IgD-negative memory B cell (primary cell): ENCODE data around the gene RND1. TPM values are rescaled to one million over a fixed set of nuclear protein-coding genes. Genes with fewer than 3 reads are reported as not detected.
"Not testable (repeated sequence)": the region's sequence is repeated elsewhere in the genome, so short reads cannot be mapped to it uniquely, and the experiment has no call there.

Experiments
- H3K27ac Mint-ChIP-seq, 3 donors: one replicate each; pipeline ENCODE4 v1.8.0; 2020 to 2022; ENCODE audit warnings: mild to moderate bottlenecking in 3 of 3, mixed read lengths in 3 of 3, moderate library complexity in 1 of 3
- H3K27me3 Mint-ChIP-seq: one replicate; pipeline ENCODE4 v1.8.0; 2021; ENCODE audit warnings: mixed read lengths
- H3K36me3 Mint-ChIP-seq: one replicate; pipeline ENCODE4 v1.8.0; 2020; ENCODE audit warnings: mild to moderate bottlenecking, mixed read lengths
- H3K4me1 Mint-ChIP-seq, 3 donors: one replicate each; pipeline ENCODE4 v1.8.0; 2020 to 2022; ENCODE audit warnings: mixed read lengths in 3 of 3, mild to moderate bottlenecking in 1 of 3
- H3K4me3 Mint-ChIP-seq, 4 donors: one replicate each; pipeline ENCODE4 v1.8.0; 2020 to 2022; ENCODE audit warnings: mild to moderate bottlenecking in 4 of 4, mixed read lengths in 4 of 4, moderate library complexity in 3 of 4
- H3K9me3 Mint-ChIP-seq, 3 donors: one replicate each; pipeline ENCODE4 v1.8.0; 2020 to 2021; ENCODE audit warnings: mixed read lengths in 3 of 3, mild to moderate bottlenecking in 1 of 3
- polyA plus RNA-seq: library from polyadenylated mRNA; unstranded; fragments of 300-500 nt; fragmentation: Illumina TruSeq; gene quantifications from one replicate; pipeline ENCODE4 v1.2.3, GENCODE V29; 2021

RND1 gene
- polyA plus RNA-seq, 1 donor from 2014 or later: 2.6 TPM

GRCh38 chr12:48857278-48857994 lies 8.2 kb downstream of the RND1 start:
- peaks cover 1% of the 10 kb centered on the region for H3K27me3 Mint-ChIP-seq
- peaks cover 8% of the 10 kb centered on the region for H3K36me3 Mint-ChIP-seq
- H3K4me3 Mint-ChIP-seq: peak overlapping the region in 2 of 4 donors; percentile 58 to 67
- H3K9me3 Mint-ChIP-seq: no peaks in the 10 kb centered on the region
- peak overlapping the region in 1 of 3 donors; percentile 67 for H3K27ac Mint-ChIP-seq
- peaks cover 7 to 11% (median 11%) of the 10 kb centered on the region in 3 donors for H3K4me1 Mint-ChIP-seq

DNA sequence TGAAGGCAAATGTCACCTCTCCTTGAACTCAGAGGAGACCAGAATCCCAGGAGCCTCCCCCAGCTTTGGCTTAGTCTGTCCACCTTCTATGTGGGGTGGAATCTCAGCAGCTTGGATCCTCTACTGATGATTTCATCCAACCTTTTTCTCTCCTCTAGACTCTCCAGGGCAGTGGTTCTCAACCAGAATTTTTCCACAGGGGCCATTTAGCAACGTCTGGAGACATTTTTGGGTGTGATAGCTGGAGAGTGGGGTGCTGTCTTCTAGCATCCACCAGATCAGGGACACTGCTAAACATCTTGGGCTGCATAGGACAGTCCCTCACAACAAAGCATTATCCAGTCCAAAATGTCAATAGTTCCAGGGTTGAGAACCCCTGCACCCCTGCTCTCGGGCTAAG lies 9.3 kb downstream of the RND1 start:
- peaks cover 11 to 15% (median 13%) of the 10 kb centered on the region in 3 donors for H3K4me1 Mint-ChIP-seq
- no peak overlapping the region for H3K4me3 Mint-ChIP-seq

GRCh38 chr12:48854932-48855331 lies 10.7 kb downstream of the RND1 start:
- Mint-ChIP-seq H3K4me3 (peak overlapping the region in 1 of 4 donors; percentile 50), H3K4me1 (peaks cover 23 to 30% (median 24%) of the 10 kb centered on the region in 3 donors)
- not testable (repeated sequence) for H3K9me3 Mint-ChIP-seq, H3K27me3 Mint-ChIP-seq, H3K36me3 Mint-ChIP-seq, H3K27ac Mint-ChIP-seq

More for the DNA sequence above, 9.3 kb downstream of the RND1 start:
- Mint-ChIP-seq H3K36me3 (peaks cover 3% of the 10 kb centered on the region), H3K27me3 (no peaks in the 10 kb centered on the region), H3K9me3 (no peaks in the 10 kb centered on the region), H3K27ac (no peak overlapping the region)

DNA sequence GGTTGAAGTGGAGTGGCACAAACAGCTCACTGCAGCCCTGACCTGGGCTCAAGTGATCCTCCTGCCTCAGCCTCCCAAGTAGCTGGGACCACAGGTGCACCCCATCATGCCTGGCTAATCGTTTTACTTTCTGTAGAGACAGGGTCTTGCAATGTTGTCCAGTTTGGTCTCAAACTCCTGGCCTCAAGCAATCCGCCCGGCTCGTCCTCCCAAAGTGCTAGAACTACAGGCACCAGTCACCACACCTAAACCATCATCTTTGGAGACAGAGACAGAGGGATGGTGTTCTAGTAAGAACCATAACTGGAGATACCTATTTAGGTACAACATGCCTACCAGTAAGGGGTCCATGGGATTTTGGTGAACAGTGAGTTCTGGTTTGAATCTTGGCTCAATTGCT lies 11.2 kb downstream of the RND1 start:
- H3K4me1 Mint-ChIP-seq: peaks cover 26 to 33% (median 27%) of the 10 kb centered on the region in 3 donors
- no peaks in the 10 kb centered on the region for H3K27me3 Mint-ChIP-seq
- H3K9me3 Mint-ChIP-seq: no peaks in the 10 kb centered on the region
- no peaks in the 10 kb centered on the region for H3K36me3 Mint-ChIP-seq
- peak overlapping the region in 1 of 4 donors; percentile 50 for H3K4me3 Mint-ChIP-seq
- H3K27ac Mint-ChIP-seq: no peak overlapping the region

GRCh38 chr12:48852734-48853688 lies 12.7 kb downstream of the RND1 start:
- H3K4me3 Mint-ChIP-seq: peak overlapping the region; percentile 96 to 99 (median 98)
- no peaks in the 10 kb centered on the region for H3K36me3 Mint-ChIP-seq
- peak overlapping the region; percentile 79 to 99 (median 94) for H3K27ac Mint-ChIP-seq
- H3K27me3 Mint-ChIP-seq: no peaks in the 10 kb centered on the region
- H3K4me1 Mint-ChIP-seq: peaks cover 28 to 33% (median 28%) of the 10 kb centered on the region in 3 donors
- no peaks in the 10 kb centered on the region for H3K9me3 Mint-ChIP-seq

DNA sequence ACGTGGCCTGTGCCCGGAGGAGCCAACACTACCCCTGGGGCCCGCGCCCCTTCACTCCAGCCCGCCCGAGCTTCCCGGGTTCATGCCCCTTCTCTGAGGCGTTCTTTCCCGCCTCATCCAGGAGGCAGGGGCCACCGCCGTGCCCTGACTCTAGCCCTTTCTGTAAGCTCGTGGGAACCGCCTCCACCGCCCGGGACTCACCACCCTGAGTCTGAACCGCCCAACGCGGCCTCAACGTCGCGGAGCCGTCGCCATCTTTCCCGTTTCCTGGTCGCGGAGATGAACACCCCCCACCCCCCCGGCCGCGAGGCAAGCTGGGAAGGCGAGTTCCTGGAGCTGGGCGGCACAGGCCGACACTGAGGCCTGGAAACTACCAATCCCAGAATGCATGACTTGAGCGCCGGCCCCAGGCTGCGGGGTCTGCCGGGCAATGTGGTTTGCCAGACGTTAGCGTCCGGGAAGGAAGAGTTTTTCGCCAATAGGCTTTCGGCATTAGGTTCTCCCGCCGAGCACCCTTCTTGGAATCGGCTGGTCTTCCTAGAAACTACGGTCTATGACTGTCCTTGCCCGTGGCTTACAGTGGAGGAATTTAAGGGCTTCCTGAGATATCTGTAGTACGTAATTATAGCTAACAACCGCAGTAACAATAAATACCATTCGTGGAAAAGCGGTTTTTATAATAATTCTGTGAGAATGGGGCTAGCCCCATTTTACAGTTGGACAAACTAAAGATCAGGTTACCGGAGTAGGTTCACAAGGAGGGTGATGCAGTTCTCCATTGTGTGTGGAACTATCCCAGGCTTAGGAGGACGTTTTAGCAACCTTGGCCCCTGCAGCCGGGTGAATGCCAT lies 13.6 kb downstream of the RND1 start, which contains the start of gene DDX23:
TSS of gene DDX23 (minus strand) at position 281 of the 851 bp plus-strand sequence. CDS start 6,381 bp downstream, outside the sequence.
- peak within 1 kb of the TSS; percentile 96 to 99 (median 98) for H3K4me3 Mint-ChIP-seq
- no peaks in the 10 kb centered on the region for H3K9me3 Mint-ChIP-seq
- no peaks in the 10 kb centered on the region for H3K36me3 Mint-ChIP-seq
- no peaks in the 10 kb centered on the region for H3K27me3 Mint-ChIP-seq
- peaks cover 26 to 33% (median 26%) of the 10 kb centered on the region in 3 donors for H3K4me1 Mint-ChIP-seq
- H3K27ac Mint-ChIP-seq: peak within 1 kb of the TSS; percentile 79 to 99 (median 94)

DNA sequence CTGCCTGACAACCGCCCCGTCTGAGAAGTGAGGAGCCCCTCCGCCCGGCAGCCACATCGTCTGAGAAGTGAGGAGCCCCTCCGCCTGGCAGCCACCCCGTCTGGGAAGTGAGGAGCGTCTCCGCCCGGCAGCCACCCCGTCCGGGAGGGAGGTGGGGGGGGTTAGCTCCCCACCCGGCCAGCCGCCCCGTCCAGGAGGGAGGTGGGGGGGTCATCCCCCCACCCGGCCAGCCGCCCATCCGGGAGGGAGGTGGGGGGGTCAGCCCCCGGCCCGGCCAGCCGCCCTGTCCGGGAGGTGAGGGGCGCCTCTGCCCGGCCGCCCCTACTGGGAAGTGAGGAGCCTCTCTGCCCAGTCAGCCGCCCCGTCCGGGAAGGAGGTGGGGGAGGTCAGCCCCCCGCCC lies 23.6 kb downstream of the RND1 start:
- not testable (repeated sequence) for H3K4me3 Mint-ChIP-seq, H3K36me3 Mint-ChIP-seq, H3K27me3 Mint-ChIP-seq, H3K27ac Mint-ChIP-seq, H3K4me1 Mint-ChIP-seq, H3K9me3 Mint-ChIP-seq

DNA sequence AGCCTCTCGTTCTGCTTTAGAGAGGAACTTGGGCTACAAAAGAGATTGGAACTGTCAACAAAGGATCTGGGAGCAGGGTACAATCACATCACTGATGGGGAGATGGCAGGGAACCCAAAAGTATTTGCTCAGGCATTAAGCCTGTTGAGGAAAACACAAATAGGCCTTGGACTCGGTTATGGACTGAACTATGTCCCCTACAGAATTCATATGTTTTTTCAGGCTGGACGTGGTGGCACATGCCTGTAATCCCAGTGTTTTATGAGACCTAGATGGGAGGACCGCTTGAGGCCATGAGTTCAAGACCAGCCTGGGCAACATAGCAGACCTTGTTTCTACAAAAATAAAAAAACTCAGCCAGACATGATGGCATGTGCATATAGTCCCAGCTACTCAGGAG lies 27.6 kb downstream of the RND1 start:
- no peak overlapping the region for H3K4me3 Mint-ChIP-seq
- no peak overlapping the region for H3K27ac Mint-ChIP-seq
- H3K36me3 Mint-ChIP-seq: peaks cover 1% of the 10 kb centered on the region
- no peaks in the 10 kb centered on the region for H3K4me1 Mint-ChIP-seq
- no peaks in the 10 kb centered on the region for H3K27me3 Mint-ChIP-seq
- no peaks in the 10 kb centered on the region for H3K9me3 Mint-ChIP-seq

DNA sequence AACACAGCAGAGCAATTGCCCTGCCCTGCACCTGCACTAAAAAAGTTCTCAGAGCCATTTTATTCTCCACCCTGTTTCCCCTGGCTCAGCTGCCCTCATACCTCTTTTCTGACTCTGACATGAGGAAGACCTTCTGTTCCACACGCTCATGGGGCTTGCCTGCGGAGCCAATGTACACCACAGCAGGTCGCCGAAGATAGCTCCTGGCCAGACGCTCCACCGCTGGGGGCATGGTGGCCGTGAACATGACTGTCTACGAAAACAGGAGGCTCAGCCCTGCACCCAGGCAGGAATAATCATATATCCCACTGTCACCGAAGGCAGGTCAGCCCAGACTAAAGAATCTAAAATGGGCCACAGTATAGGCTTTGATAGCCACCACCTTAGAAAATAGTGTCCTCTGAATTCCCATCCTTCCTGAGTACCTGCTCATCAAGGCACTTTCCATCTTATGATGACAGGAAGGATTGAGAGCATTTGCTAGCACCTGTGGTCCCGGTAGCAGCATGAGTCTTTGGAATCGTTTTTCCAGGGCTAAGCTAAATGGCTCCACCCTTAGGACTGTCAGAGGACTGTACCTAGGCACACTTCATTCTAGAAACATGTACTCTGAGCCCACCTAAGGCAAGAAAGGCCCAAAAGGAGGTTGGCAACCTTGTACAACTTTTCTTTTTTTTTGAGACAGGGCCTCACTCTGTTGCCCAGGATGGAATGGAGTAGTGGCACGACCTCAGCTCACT lies 33.2 kb downstream of the RND1 start:
- H3K36me3 Mint-ChIP-seq: peaks cover 7% of the 10 kb centered on the region

DNA sequence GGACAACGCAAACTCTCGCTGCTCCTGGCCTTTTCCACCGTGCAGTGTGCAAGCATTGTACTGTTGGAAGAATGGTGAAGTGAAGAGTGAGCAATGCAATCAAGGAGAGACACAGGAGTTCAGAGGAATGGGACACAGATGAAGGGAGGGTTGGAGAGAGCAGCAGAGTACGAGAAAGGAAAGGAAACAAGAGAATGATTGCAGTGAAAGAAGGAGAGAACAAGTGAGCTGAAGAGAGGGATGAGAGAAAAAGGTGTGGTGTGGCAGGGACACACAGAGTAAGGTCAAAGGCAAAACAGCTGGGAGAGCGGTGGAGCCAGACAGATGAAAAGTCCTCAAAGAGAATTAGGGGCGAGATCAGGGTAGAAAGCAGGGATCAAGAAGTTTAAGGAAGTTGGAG lies 34.4 kb downstream of the RND1 start:
- H3K27ac Mint-ChIP-seq: peak overlapping the region in 1 of 3 donors; percentile 12
- H3K36me3 Mint-ChIP-seq: peaks cover 7% of the 10 kb centered on the region
- no peak overlapping the region for H3K4me3 Mint-ChIP-seq
- H3K4me1 Mint-ChIP-seq: no peaks in the 10 kb centered on the region
- no peaks in the 10 kb centered on the region for H3K27me3 Mint-ChIP-seq
- no peaks in the 10 kb centered on the region for H3K9me3 Mint-ChIP-seq

More for the DNA sequence above, 33.2 kb downstream of the RND1 start:
- Mint-ChIP-seq H3K4me3 (no peak overlapping the region), H3K4me1 (no peaks in the 10 kb centered on the region), H3K9me3 (no peaks in the 10 kb centered on the region), H3K27me3 (no peaks in the 10 kb centered on the region), H3K27ac (peak overlapping the region in 1 of 3 donors; percentile 35)

DNA sequence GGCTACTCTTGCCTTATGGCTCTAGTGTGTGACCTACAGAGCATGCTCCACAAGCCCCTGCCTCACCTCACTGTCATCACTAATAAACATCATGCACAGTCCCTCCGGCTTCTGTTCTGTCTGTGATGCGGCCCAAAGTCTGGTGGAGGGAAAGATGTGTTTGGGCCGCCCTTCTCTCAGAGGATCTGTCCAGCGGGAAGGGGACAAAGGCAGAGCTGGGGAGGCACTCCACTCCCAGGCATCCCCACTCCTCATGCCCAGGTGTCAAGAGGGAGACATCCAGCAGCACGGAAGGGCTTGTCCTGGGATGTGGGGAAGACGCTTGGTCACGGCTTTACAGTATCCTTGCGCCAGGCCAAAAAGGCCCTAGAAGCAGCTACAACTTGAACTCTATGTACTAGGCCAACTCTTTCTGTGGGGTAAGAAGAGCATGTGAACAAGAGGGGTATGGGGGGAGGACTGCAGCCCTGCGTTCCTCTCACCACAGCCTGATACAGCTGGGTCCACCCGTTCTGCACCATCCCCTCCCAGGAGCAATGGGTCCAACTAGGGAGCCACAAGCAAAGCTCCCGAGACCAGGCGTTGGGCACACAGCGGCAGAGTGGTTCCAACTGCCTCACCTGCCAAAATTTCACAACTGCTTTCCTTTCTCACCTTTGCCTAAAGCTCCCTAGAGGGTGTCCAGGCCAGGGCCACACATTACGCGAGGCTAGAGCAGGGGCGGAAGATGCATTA lies 36.7 kb downstream of the RND1 start:
- Mint-ChIP-seq H3K27ac (no peak overlapping the region), H3K4me3 (no peak overlapping the region), H3K4me1 (peaks cover 0 to 4% (median 2%) of the 10 kb centered on the region in 3 donors), H3K9me3 (no peaks in the 10 kb centered on the region), H3K27me3 (no peaks in the 10 kb centered on the region), H3K36me3 (peaks cover 6% of the 10 kb centered on the region)

DNA sequence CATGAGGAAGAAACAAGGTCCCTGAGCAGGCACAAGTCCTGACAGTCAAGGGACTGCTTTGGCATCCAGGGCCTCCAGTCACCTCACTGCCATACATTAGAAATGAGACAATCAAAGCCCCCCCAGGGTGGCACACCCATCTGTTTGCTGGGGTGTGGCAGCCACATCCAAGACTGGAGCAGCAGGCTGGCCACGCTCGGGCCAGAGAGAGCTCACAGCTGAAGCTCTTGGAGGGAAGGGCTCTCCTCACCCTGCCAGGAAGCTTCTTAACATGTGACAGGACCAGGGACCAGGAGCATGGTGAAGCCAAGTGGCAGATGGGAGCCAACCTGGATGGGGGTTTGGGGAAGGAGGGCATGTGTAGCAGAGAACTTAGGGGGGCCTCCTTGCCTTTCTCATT lies 37.4 kb downstream of the RND1 start:
- H3K9me3 Mint-ChIP-seq: no peaks in the 10 kb centered on the region
- H3K27ac Mint-ChIP-seq: no peak overlapping the region
- no peak overlapping the region for H3K4me3 Mint-ChIP-seq
- H3K36me3 Mint-ChIP-seq: peaks cover 6% of the 10 kb centered on the region
- H3K27me3 Mint-ChIP-seq: no peaks in the 10 kb centered on the region
- peaks cover 0 to 4% (median 2%) of the 10 kb centered on the region in 3 donors for H3K4me1 Mint-ChIP-seq

GRCh38 chr12:48827513-48828096 lies 38.1 kb downstream of the RND1 start:
- Mint-ChIP-seq H3K36me3 (peaks cover 6% of the 10 kb centered on the region), H3K4me1 (peaks cover 0 to 4% (median 2%) of the 10 kb centered on the region in 3 donors), H3K27ac (no peak overlapping the region), H3K27me3 (no peaks in the 10 kb centered on the region), H3K4me3 (no peak overlapping the region), H3K9me3 (no peaks in the 10 kb centered on the region)
